A549 (cell line): ENCODE results near the gene GGCX. TPM values are rescaled to one million over a fixed set of nuclear protein-coding genes. Genes with fewer than 3 reads are reported as not detected.

ENCODE experiments used
- ATAC-seq, 2 experiments: fragments of 200-7000 bp in 1 of 2; fragments of >200 bp in 1 of 2; cut with Nextera tagmentation in 1 of 2; cut with Tn5 transposase in 1 of 2; 3 replicates each; pipeline versions ENCODE4 v1.8.0 to v1.9.1; 2018 to 2020; ENCODE audit warnings: mild to moderate bottlenecking in 1 of 2, moderate library complexity in 1 of 2
- CTCF ChIA-PET: fragments of 300-600 bp; sonication (Branson Sonifier 250); formaldehyde crosslinking; extraction: SDS; loops from one replicate; lab custom pipeline; 2021; ENCODE audit warnings: antibody characterized with exemption, inconsistent platforms; lab: Yijun Ruan, JAX
- POLR2A ChIA-PET: fragments of 350-600 bp; formaldehyde crosslinking; extraction: SDS; loops from one replicate; lab custom pipeline; 2021; ENCODE audit warnings: antibody characterized with exemption, inconsistent platforms; lab: Yijun Ruan, JAX
- DNase-seq, 2 experiments: peaks; one replicate each; pipeline versions ENCODE4 v3.0.0 to v3.0.0-alpha.2; 2011 to 2016; ENCODE audit warnings: low read depth in 1 of 2, low spot score in 1 of 2
- FAIRE-seq: peaks from 2 replicates; lab custom pipeline; 2011; peaks lifted over from hg19 to GRCh38; lab: Jason Lieb, UNC
- H3K27ac ChIP-seq, 2 experiments: fragments of >200 bp; sonication (Bioruptor Twin); formaldehyde crosslinking; 3 replicates each; pipeline ENCODE4 v1.5.1; 2016 to 2017
- H3K4me1 ChIP-seq: fragments of >200 bp; sonication (Bioruptor Twin); formaldehyde crosslinking; 3 replicates; pipeline ENCODE4 v1.6.1; 2016
- H3K4me2 ChIP-seq: fragments of >200 bp; sonication (Bioruptor Twin); formaldehyde crosslinking; 3 replicates; pipeline ENCODE4 v1.6.1; 2016
- H3K4me3 ChIP-seq: fragments of >200 bp; sonication (Bioruptor Twin); formaldehyde crosslinking; 3 replicates; pipeline ENCODE4 v1.5.1; 2016
- H3K9me3 ChIP-seq: fragments of >200 bp; sonication (Bioruptor Twin); formaldehyde crosslinking; 3 replicates; pipeline ENCODE4 v1.6.1; 2016
- CBX2 ChIP-seq: fragments of 200-600 bp; sonication (generic); IDR thresholded peaks from 2 replicates; pipeline ENCODE4 v1.6.1; 2016; ENCODE audit warnings: low read depth, mild to moderate bottlenecking, borderline replicate concordance
- CBX8 ChIP-seq: fragments of 200-600 bp; sonication (generic); IDR thresholded peaks from 2 replicates; pipeline ENCODE4 v1.6.1; 2016
- ESRRA ChIP-seq: fragments of 150-350 bp; IDR thresholded peaks from 2 replicates; pipeline ENCODE4 v1.6.1; 2014; ENCODE audit warnings: mild to moderate bottlenecking, low read length, borderline replicate concordance
- FOXS1 ChIP-seq: fragments of 250-450 bp; sonication (Bioruptor Pico); IDR thresholded peaks from 2 replicates; pipeline ENCODE4 v1.5.0; 2020; ENCODE audit warnings: mild to moderate bottlenecking, moderate library complexity
- GATA3 ChIP-seq: IDR thresholded peaks from 2 replicates; pipeline ENCODE4 v1.6.1; 2012; ENCODE audit warnings: borderline replicate concordance
- HOXA7 ChIP-seq: fragments of 250-450 bp; sonication (Bioruptor Pico); IDR thresholded peaks from 2 replicates; pipeline ENCODE4 v1.5.0; 2020; ENCODE audit warnings: mild to moderate bottlenecking, moderate library complexity
- HOXB13 ChIP-seq: fragments of 250-450 bp; sonication (Bioruptor Pico); IDR thresholded peaks from 2 replicates; pipeline ENCODE4 v1.5.0; 2020; ENCODE audit warnings: low read depth, mild to moderate bottlenecking, moderate library complexity
- JUNB ChIP-seq: fragments of >200 bp; sonication (Bioruptor Twin); formaldehyde crosslinking; IDR thresholded peaks from 2 replicates; pipeline ENCODE4 v1.6.1; 2016
- MAFK ChIP-seq: fragments of 450-650 bp; IDR thresholded peaks from 2 replicates; pipeline ENCODE4 v1.6.1; 2014; ENCODE audit not compliant: partially characterized antibody
- POLR2A ChIP-seq: IDR thresholded peaks from 2 replicates; pipeline ENCODE4 v1.6.1; 2012; ENCODE audit warnings: mild to moderate bottlenecking, low read length
- RAD21 ChIP-seq, 2 experiments: fragments of >200 bp in 1 of 2; sonication (Bioruptor Twin) in 1 of 2; formaldehyde crosslinking in 1 of 2; IDR thresholded peaks in 1 of 2; conservative IDR thresholded peaks in 1 of 2; 2 replicates in 1 of 2; 3 replicates in 1 of 2; pipeline ENCODE4 v1.6.1; 2012 to 2018; ENCODE audit warnings: inconsistent platforms in 1 of 2
- RARB ChIP-seq: fragments of 250-450 bp; sonication (Bioruptor Pico); IDR thresholded peaks from 2 replicates; pipeline ENCODE4 v1.8.0; 2021; ENCODE audit warnings: mild to moderate bottlenecking, moderate library complexity
- RCOR1 ChIP-seq: fragments of 150-350 bp; IDR thresholded peaks from 2 replicates; pipeline ENCODE4 v1.6.1; 2014; ENCODE audit warnings: antibody characterized with exemption, low read length, low read depth
- SREBF2 ChIP-seq: fragments of 450-650 bp; IDR thresholded peaks from 2 replicates; pipeline ENCODE4 v1.6.1; 2014; ENCODE audit warnings: mild to moderate bottlenecking, moderate library complexity
- TFCP2L1 ChIP-seq: fragments of 250-450 bp; sonication (Bioruptor Pico); IDR thresholded peaks from 2 replicates; pipeline ENCODE4 v1.5.0; 2021; ENCODE audit warnings: mild to moderate bottlenecking
- ZC3H11A ChIP-seq: fragments of 450-650 bp; IDR thresholded peaks from 2 replicates; pipeline ENCODE4 v1.6.1; 2014; ENCODE audit warnings: antibody characterized with exemption, mild to moderate bottlenecking
- ZFP36 ChIP-seq: fragments of 450-650 bp; IDR thresholded peaks from 2 replicates; pipeline ENCODE4 v1.6.1; 2014; ENCODE audit warnings: borderline replicate concordance; ENCODE audit not compliant: partially characterized antibody
- ZSCAN20 ChIP-seq: fragments of 250-450 bp; sonication (Bioruptor Pico); IDR thresholded peaks from 2 replicates; pipeline ENCODE4 v1.8.0; 2022; ENCODE audit warnings: mild to moderate bottlenecking, moderate library complexity
- WGBS: methylation state at CpG from one replicate; pipeline ENCODE4 v1.1.6; 2017; ENCODE audit errors: missing lambda C conversion rate; 5-methylcytosine and 5-hydroxymethylcytosine counted together
- polyA plus RNA-seq, 4 experiments: library from polyadenylated mRNA; depleted of rRNA in 3 of 4; stranded (reverse); fragments of >200 nt; fragmentation: RNase III in 1 of 4; extraction: RNeasy Plus Mini Kit Qiagen cat#74134 plus additional on column Dnase treatment in 1 of 4; gene quantifications; 2 replicates in 3 of 4; 3 replicates in 1 of 4; pipeline ENCODE4 v1.2.3, GENCODE V29; 2011 to 2017
- TF ChIP-seq, protein P1 (sequence below): fragments of 250-450 bp; sonication (Bioruptor Pico); IDR thresholded peaks from 2 replicates; pipeline ENCODE4 v1.5.0; 2020; ENCODE audit warnings: low read depth, mild to moderate bottlenecking, moderate library complexity
- TF ChIP-seq, protein P2 (sequence below): IDR thresholded peaks from 2 replicates; pipeline ENCODE4 v1.6.1; 2012
- TF ChIP-seq, protein P3 (sequence below): fragments of >200 bp; sonication (Bioruptor Twin); formaldehyde crosslinking; IDR thresholded peaks from 3 replicates; pipeline ENCODE4 v1.5.1; 2016

The GGCX gene
- polyA plus RNA-seq, 2 of the 4 experiments (the other 2 are of a cell fraction) = 39.0 to 55.1 TPM

DNA sequence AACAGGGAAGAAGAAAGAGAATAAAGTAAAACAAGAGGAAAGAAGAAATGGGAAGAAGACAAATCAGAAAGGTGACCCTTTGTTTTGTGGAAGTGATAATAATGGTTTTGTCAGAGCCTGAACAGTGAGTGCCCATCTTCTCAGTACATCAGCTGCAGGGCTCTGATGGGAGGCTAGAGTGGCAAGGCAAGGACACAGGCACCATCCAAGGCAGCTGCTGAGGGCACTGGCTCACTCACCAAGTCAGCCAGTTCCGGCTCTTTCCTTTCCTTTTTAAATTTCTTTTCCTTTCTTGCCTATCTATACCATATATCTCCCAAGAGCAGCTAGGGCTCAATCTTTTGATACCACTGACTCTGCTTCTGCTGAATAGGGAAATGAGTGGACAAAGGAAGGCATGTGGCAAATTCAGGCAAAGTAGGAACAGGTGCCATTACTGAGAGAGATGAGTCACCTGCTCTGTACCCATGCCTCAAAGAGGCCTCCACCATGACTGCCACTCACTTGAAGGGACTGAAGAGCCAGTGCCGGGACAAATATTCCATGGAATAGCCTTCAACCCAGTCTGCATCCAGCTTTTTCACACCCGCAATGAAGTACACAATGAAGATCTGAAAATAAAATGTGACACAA lies 6.2 kb downstream of the GGCX start:
- DNase-seq (no peak), FAIRE-seq (no peak), ATAC-seq (no peak)
- Histone ChIP-seq H3K4me3 (no peak overlapping the region), H3K9me3 (no peaks in the 10 kb centered on the region), H3K4me2 (no peak overlapping the region), H3K4me1 (peaks cover 12% of the 10 kb centered on the region), H3K27ac (no peak overlapping the region)
- ChIA-PET CTCF (interaction anchor here (1.0 to 35.5 kb wide), 6 partner anchors 9 to 257 kb away, joined by 3 to 1185 read pairs (median 95); partner anchors contain the start of genes CAPG, MAT2A and SH2D6), POLR2A (interaction anchor here (2.0 kb wide), 1 partner anchor 16 kb away, joined by 11 read pairs; the partner anchor contains the start of gene MAT2A)
- WGBS = 89% methylated on average over 3 of the region's 3 CpGs
- TF ChIP-seq SREBF2 = no peak
- TF ChIP-seq ESRRA = no peak
- no peak for TF ChIP-seq FOXS1 (CRISPR knock-in tag)
- no peak for TF ChIP-seq CBX2
- TF ChIP-seq MAFK = no peak

DNA sequence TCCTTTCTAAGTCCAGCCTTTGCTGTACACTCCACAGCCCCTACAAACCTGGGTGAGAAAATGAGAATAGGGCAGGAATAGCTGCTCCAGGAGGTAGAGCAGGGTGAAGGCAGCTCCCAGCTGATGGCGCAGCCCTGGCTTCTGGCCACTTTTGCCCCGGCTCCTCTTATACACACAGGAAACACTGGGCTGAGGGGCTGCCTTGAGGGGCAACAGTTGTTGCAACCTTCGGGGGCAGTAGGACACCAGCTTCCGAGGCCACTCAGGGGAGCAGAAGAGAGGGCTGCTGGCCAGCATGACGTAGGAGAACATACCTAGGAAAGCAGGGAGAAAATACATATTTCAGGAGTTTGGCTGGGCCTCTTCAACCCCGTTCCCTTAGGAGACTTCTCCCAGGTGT lies 8.1 kb downstream of the GGCX start:
- no peaks in the 10 kb centered on the region for H3K9me3 ChIP-seq
- no peak for DNase-seq
- 80% methylated on average over 6 of the region's 6 CpGs for WGBS
- no peak overlapping the region for H3K4me3 ChIP-seq
- no peak for TF ChIP-seq RARB (CRISPR knock-in tag)
- TF ChIP-seq ZSCAN20 (CRISPR knock-in tag) = no peak
- TF ChIP-seq, protein P1, sequence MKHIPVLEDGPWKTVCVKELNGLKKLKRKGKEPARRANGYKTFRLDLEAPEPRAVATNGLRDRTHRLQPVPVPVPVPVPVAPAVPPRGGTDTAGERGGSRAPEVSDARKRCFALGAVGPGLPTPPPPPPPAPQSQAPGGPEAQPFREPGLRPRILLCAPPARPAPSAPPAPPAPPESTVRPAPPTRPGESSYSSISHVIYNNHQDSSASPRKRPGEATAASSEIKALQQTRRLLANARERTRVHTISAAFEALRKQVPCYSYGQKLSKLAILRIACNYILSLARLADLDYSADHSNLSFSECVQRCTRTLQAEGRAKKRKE (CRISPR knock-in tag) = no peak
- no peak for TF ChIP-seq TFCP2L1 (CRISPR knock-in tag)
- TF ChIP-seq RCOR1 = no peak
- TF ChIP-seq, protein P2, sequence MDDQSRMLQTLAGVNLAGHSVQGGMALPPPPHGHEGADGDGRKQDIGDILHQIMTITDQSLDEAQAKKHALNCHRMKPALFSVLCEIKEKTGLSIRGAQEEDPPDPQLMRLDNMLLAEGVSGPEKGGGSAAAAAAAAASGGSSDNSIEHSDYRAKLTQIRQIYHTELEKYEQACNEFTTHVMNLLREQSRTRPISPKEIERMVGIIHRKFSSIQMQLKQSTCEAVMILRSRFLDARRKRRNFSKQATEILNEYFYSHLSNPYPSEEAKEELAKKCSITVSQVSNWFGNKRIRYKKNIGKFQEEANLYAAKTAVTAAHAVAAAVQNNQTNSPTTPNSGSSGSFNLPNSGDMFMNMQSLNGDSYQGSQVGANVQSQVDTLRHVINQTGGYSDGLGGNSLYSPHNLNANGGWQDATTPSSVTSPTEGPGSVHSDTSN = no peak
- TF ChIP-seq HOXB13 (CRISPR knock-in tag) = no peak
- TF ChIP-seq RAD21 (conservative IDR thresholded peaks at IDR 0.05 in 1 of 2, IDR thresholded peaks at IDR 0.05 in 1 of 2) = no peak
- no peak for TF ChIP-seq JUNB
- no peak for TF ChIP-seq MAFK
- no peak for TF ChIP-seq HOXA7 (CRISPR knock-in tag)
- TF ChIP-seq ZFP36 = no peak
- TF ChIP-seq, protein P3, sequence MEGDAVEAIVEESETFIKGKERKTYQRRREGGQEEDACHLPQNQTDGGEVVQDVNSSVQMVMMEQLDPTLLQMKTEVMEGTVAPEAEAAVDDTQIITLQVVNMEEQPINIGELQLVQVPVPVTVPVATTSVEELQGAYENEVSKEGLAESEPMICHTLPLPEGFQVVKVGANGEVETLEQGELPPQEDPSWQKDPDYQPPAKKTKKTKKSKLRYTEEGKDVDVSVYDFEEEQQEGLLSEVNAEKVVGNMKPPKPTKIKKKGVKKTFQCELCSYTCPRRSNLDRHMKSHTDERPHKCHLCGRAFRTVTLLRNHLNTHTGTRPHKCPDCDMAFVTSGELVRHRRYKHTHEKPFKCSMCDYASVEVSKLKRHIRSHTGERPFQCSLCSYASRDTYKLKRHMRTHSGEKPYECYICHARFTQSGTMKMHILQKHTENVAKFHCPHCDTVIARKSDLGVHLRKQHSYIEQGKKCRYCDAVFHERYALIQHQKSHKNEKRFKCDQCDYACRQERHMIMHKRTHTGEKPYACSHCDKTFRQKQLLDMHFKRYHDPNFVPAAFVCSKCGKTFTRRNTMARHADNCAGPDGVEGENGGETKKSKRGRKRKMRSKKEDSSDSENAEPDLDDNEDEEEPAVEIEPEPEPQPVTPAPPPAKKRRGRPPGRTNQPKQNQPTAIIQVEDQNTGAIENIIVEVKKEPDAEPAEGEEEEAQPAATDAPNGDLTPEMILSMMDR = no peak
- TF ChIP-seq ZC3H11A = no peak
- TF ChIP-seq CBX8 = no peak
- TF ChIP-seq GATA3 = no peak
- TF ChIP-seq POLR2A = no peak
- ATAC-seq = no peak
- CTCF ChIA-PET = interaction anchor here (0.6 to 35.5 kb wide), 14 partner anchors 8 to 255 kb away, joined by 3 to 1185 read pairs (median 6); partner anchors contain the start of genes CAPG, GGCX, MAT2A and RNF181
- no peak overlapping the region for H3K27ac ChIP-seq
- POLR2A ChIA-PET = interaction anchor here (6.3 to 9.0 kb wide), 2 partner anchors 13 to 133 kb away, joined by 109 to 116 read pairs; partner anchors contain the start of genes MAT2A and SH2D6
- no peak for FAIRE-seq
- H3K4me1 ChIP-seq = peaks cover 10% of the 10 kb centered on the region
- no peak overlapping the region for H3K4me2 ChIP-seq
